Activated naive CD8-positive, alpha-beta T cell treated with anti-CD3 and anti-CD28 coated beads, Interleukin-2, amount 10 ng/mL, durations not matched to agents 7 days and 5 days (primary cell): Measurements from ENCODE around the gene ANXA3. TPM values are rescaled to one million over a fixed set of nuclear protein-coding genes. Genes with fewer than 3 reads are reported as not detected.
A peak's percentile ranks its signal among the peaks of the same experiment; 100 is the strongest.

Experiments
- ATAC-seq: fragments of 150-1000 bp; cut with Tn5 transposase; one replicate; pipeline ENCODE4 v1.10.0; 2021; ENCODE audit warnings: low read depth, moderate library complexity
- POLR2A ChIA-PET: fragments of 350-600 bp; sonication (Branson Sonifier 250); formaldehyde crosslinking; loops from one replicate; lab custom pipeline; 2021; ENCODE audit warnings: antibody characterized with exemption; lab: Charles Lee
- DNase-seq: peaks from one replicate; pipeline ENCODE4 v3.0.0; 2021
- H3K27ac Mint-ChIP-seq: one replicate; pipeline ENCODE4 v1.8.0; 2022; ENCODE audit warnings: mild to moderate bottlenecking, mixed read lengths
- H3K27me3 Mint-ChIP-seq: one replicate; pipeline ENCODE4 v1.8.0; 2022; ENCODE audit warnings: mild to moderate bottlenecking, moderate library complexity, mixed read lengths
- H3K36me3 Mint-ChIP-seq: one replicate; pipeline ENCODE4 v1.8.0; 2021; ENCODE audit warnings: mild to moderate bottlenecking, mixed read lengths
- H3K4me1 Mint-ChIP-seq: one replicate; pipeline ENCODE4 v1.8.0; 2021; ENCODE audit warnings: mixed read lengths
- H3K4me3 Mint-ChIP-seq: one replicate; pipeline ENCODE4 v1.8.0; 2022; ENCODE audit warnings: mild to moderate bottlenecking, moderate library complexity, mixed read lengths
- H3K9me3 Mint-ChIP-seq: one replicate; pipeline ENCODE4 v1.8.0; 2021; ENCODE audit warnings: mixed read lengths
- total RNA-seq, 2 experiments: library from RNA; stranded (reverse); gene quantifications; one replicate each; pipeline ENCODE4 v1.2.3, GENCODE V29; 2021

ANXA3 gene
- total RNA-seq, 2 experiments from 2014 or later: 5.1 to 5.6 TPM

GRCh38 chr4:78616046-78616498, 64.5 kb downstream of the ANXA3 start:
- Mint-ChIP-seq H3K27me3 (no peaks in the 10 kb centered on the region), H3K4me3 (no peak overlapping the region), H3K27ac (no peak overlapping the region), H3K4me1 (peaks cover 28% of the 10 kb centered on the region), H3K36me3 (peaks cover 2% of the 10 kb centered on the region), H3K9me3 (no peaks in the 10 kb centered on the region)
- POLR2A ChIA-PET: no interaction called here
- ATAC-seq: no peak
- DNase-seq: no peak

GRCh38 chr4:78618436-78618835, 66.9 kb downstream of the ANXA3 start:
- Mint-ChIP-seq H3K4me1 (peaks cover 18% of the 10 kb centered on the region), H3K27ac (no peak overlapping the region), H3K27me3 (no peaks in the 10 kb centered on the region), H3K4me3 (no peak overlapping the region), H3K9me3 (no peaks in the 10 kb centered on the region), H3K36me3 (peaks cover 2% of the 10 kb centered on the region)
- DNase-seq (no peak), ATAC-seq (no peak)
- POLR2A ChIA-PET: no interaction called here

- peaks cover 13% of the 10 kb centered on the region for H3K4me1 Mint-ChIP-seq
- no peak overlapping the region for H3K4me3 Mint-ChIP-seq
- POLR2A ChIA-PET: no interaction called here
- no peaks in the 10 kb centered on the region for H3K9me3 Mint-ChIP-seq
- ATAC-seq (no peak), DNase-seq (no peak)
- peaks cover 5% of the 10 kb centered on the region for H3K36me3 Mint-ChIP-seq
- H3K27me3 Mint-ChIP-seq: no peaks in the 10 kb centered on the region
- H3K27ac Mint-ChIP-seq: no peak overlapping the region
Measured at GRCh38 chr4:78621395-78621794, 69.8 kb downstream of the ANXA3 start.

- Mint-ChIP-seq H3K36me3 (peaks cover 5% of the 10 kb centered on the region), H3K27me3 (no peaks in the 10 kb centered on the region), H3K9me3 (no peaks in the 10 kb centered on the region), H3K27ac (no peak overlapping the region), H3K4me1 (peaks cover 18% of the 10 kb centered on the region), H3K4me3 (no peak overlapping the region)
- POLR2A ChIA-PET: interaction anchor here (1.2 kb wide), 1 partner anchor 8 kb away, joined by 4 read pairs; no protein-coding TSS in a partner anchor
- ATAC-seq (no peak), DNase-seq (no peak)
Measured at GRCh38 chr4:78622253-78622979, 70.8 kb downstream of the ANXA3 start.

GRCh38 chr4:78624048-78624447, 72.5 kb downstream of the ANXA3 start:
- POLR2A ChIA-PET: interaction anchor here (0.7 kb wide), 1 partner anchor 10 kb away, joined by 4 read pairs; no protein-coding TSS in a partner anchor
- Mint-ChIP-seq H3K27me3 (no peaks in the 10 kb centered on the region), H3K4me1 (peaks cover 18% of the 10 kb centered on the region), H3K9me3 (peaks cover 2% of the 10 kb centered on the region), H3K27ac (no peak overlapping the region), H3K36me3 (peaks cover 3% of the 10 kb centered on the region), H3K4me3 (no peak overlapping the region)
- ATAC-seq (no peak), DNase-seq (no peak)

GRCh38 chr4:78625073-78625472, 73.5 kb downstream of the ANXA3 start:
- Mint-ChIP-seq H3K9me3 (peaks cover 3% of the 10 kb centered on the region), H3K27ac (no peak overlapping the region), H3K4me3 (no peak overlapping the region), H3K4me1 (peaks cover 21% of the 10 kb centered on the region), H3K36me3 (peaks cover 3% of the 10 kb centered on the region), H3K27me3 (no peaks in the 10 kb centered on the region)
- ATAC-seq: no peak
- no peak for DNase-seq
- POLR2A ChIA-PET: no interaction called here

GRCh38 chr4:78627046-78627965, 75.7 kb downstream of the ANXA3 start:
- peaks cover 5% of the 10 kb centered on the region for H3K36me3 Mint-ChIP-seq
- H3K4me1 Mint-ChIP-seq: peaks cover 22% of the 10 kb centered on the region
- H3K9me3 Mint-ChIP-seq: peaks cover 3% of the 10 kb centered on the region
- POLR2A ChIA-PET: interaction anchor here (0.6 kb wide), 2 partner anchors 51 to 1052 kb away, joined by 3 to 4 read pairs; no protein-coding TSS in a partner anchor
- H3K27me3 Mint-ChIP-seq: no peaks in the 10 kb centered on the region
- no peak overlapping the region for H3K4me3 Mint-ChIP-seq
- no peak for DNase-seq
- no peak for ATAC-seq
- no peak overlapping the region for H3K27ac Mint-ChIP-seq

- POLR2A ChIA-PET: interaction anchor here (0.6 to 1.1 kb wide), 3 partner anchors 50 to 1053 kb away, joined by 3 to 4 read pairs (median 3); no protein-coding TSS in a partner anchor
Measured at GRCh38 chr4:78627966-78628678, 76.6 kb downstream of the ANXA3 start.

GRCh38 chr4:78629991-78630541, 78.5 kb downstream of the ANXA3 start:
- ATAC-seq: no peak
- POLR2A ChIA-PET: interaction anchor here (0.8 to 1.4 kb wide), 2 partner anchors 28 to 147 kb away, joined by 3 read pairs; no protein-coding TSS in a partner anchor

More at GRCh38 chr4:78627966-78628678, 76.6 kb downstream of the ANXA3 start:
- ATAC-seq (no peak), DNase-seq (no peak)
- H3K27me3 Mint-ChIP-seq: no peaks in the 10 kb centered on the region
- H3K27ac Mint-ChIP-seq: no peak overlapping the region
- H3K9me3 Mint-ChIP-seq: peaks cover 3% of the 10 kb centered on the region
- no peak overlapping the region for H3K4me3 Mint-ChIP-seq
- H3K36me3 Mint-ChIP-seq: peaks cover 5% of the 10 kb centered on the region
- H3K4me1 Mint-ChIP-seq: peaks cover 22% of the 10 kb centered on the region

GRCh38 chr4:78630615-78631014, 79.0 kb downstream of the ANXA3 start:
- no peak overlapping the region for H3K4me3 Mint-ChIP-seq
- DNase-seq (no peak), ATAC-seq (no peak)
- POLR2A ChIA-PET: interaction anchor here (0.8 to 1.4 kb wide), 2 partner anchors 27 to 146 kb away, joined by 3 read pairs; no protein-coding TSS in a partner anchor
- no peak overlapping the region for H3K27ac Mint-ChIP-seq
- H3K36me3 Mint-ChIP-seq: peaks cover 2% of the 10 kb centered on the region
- H3K4me1 Mint-ChIP-seq: peaks cover 21% of the 10 kb centered on the region
- H3K9me3 Mint-ChIP-seq: peaks cover 3% of the 10 kb centered on the region
- H3K27me3 Mint-ChIP-seq: peaks cover 3% of the 10 kb centered on the region

More at GRCh38 chr4:78629991-78630541, 78.5 kb downstream of the ANXA3 start:
- Mint-ChIP-seq H3K4me3 (no peak overlapping the region), H3K36me3 (peaks cover 2% of the 10 kb centered on the region), H3K4me1 (peaks cover 21% of the 10 kb centered on the region), H3K9me3 (peaks cover 3% of the 10 kb centered on the region), H3K27me3 (no peaks in the 10 kb centered on the region), H3K27ac (no peak overlapping the region)
- DNase-seq: no peak

GRCh38 chr4:78634011-78634664, 82.6 kb downstream of the ANXA3 start:
- DNase-seq: no peak
- H3K4me1 Mint-ChIP-seq: peaks cover 25% of the 10 kb centered on the region
- no peak for ATAC-seq
- peaks cover 6% of the 10 kb centered on the region for H3K36me3 Mint-ChIP-seq
- H3K27me3 Mint-ChIP-seq: peaks cover 3% of the 10 kb centered on the region
- no peak overlapping the region for H3K27ac Mint-ChIP-seq
- peaks cover under 1% of the 10 kb centered on the region for H3K9me3 Mint-ChIP-seq
- POLR2A ChIA-PET: no interaction called here
- peak overlapping the region; percentile 5 for H3K4me3 Mint-ChIP-seq
